Left lobe of liver (tissue), 2 donors: Measurements from ENCODE around the gene MAPK12. TPM values are rescaled to one million over a fixed set of nuclear protein-coding genes. Genes with fewer than 3 reads are reported as not detected.

Experiments
- ATAC-seq: fragments of 200-7000 bp; cut with Tn5 transposase; one replicate; pipeline ENCODE4 v1.9.1; 2020; ENCODE audit warnings: mild to moderate bottlenecking, moderate library complexity
- DNase-seq: peaks from one replicate; pipeline ENCODE4 v3.0.0-alpha.2; 2020; ENCODE audit warnings: low spot score
- total RNA-seq: library from RNA; stranded (reverse); gene quantifications from one replicate; pipeline ENCODE4 v1.2.1, GENCODE V29; 2021
- donor health status: DM: no; HTN: no; CAD: no; lungs with moderate emphysema.
- donor health status: DM: no; HTN: yes; CAD: no.

The MAPK12 gene
- total RNA-seq, 1 donor from 2014 or later, result 5.0 TPM

GRCh38 chr22:50236731-50237409, 24.6 kb downstream of the MAPK12 start:
- DNase-seq (no peak), ATAC-seq (peak; percentile 60)

GRCh38 chr22:50233223-50233622, 28.3 kb downstream of the MAPK12 start:
- no peak for DNase-seq
- no peak for ATAC-seq

- no peak for ATAC-seq
- DNase-seq, result no peak
Observed at GRCh38 chr22:50232481-50233151, 28.9 kb downstream of the MAPK12 start.

- DNase-seq (no peak), ATAC-seq (no peak)
Observed at GRCh38 chr22:50229370-50229769, 32.1 kb downstream of the MAPK12 start.

- ATAC-seq, result no peak
- DNase-seq, result no peak
Observed at GRCh38 chr22:50228366-50228765, 33.1 kb downstream of the MAPK12 start.

- ATAC-seq (no peak), DNase-seq (no peak)
Observed at GRCh38 chr22:50227579-50228215, 33.8 kb downstream of the MAPK12 start.

GRCh38 chr22:50226875-50227165, 34.7 kb downstream of the MAPK12 start:
- no peak for DNase-seq
- ATAC-seq, result no peak

- no peak for ATAC-seq
Observed at GRCh38 chr22:50226063-50226874, 35.2 kb downstream of the MAPK12 start.

GRCh38 chr22:50225200-50225969, 36.1 kb downstream of the MAPK12 start:
- no peak for DNase-seq
- ATAC-seq, result no peak

More at GRCh38 chr22:50226063-50226874, 35.2 kb downstream of the MAPK12 start:
- DNase-seq, result no peak

- DNase-seq (no peak), ATAC-seq (no peak)
Observed at GRCh38 chr22:50224071-50224470, 37.4 kb downstream of the MAPK12 start.

- no peak for ATAC-seq
- DNase-seq, result no peak
Observed at GRCh38 chr22:50222508-50222907, 39.0 kb downstream of the MAPK12 start.

GRCh38 chr22:50221410-50222300, 39.8 kb downstream of the MAPK12 start:
- DNase-seq, result no peak
- no peak for ATAC-seq

- DNase-seq, result no peak
Observed at GRCh38 chr22:50220603-50221409, 40.7 kb downstream of the MAPK12 start.

GRCh38 chr22:50219800-50220602, 41.5 kb downstream of the MAPK12 start:
- ATAC-seq, result peak; percentile 0
- no peak for DNase-seq

More at GRCh38 chr22:50220603-50221409, 40.7 kb downstream of the MAPK12 start:
- ATAC-seq, result no peak

GRCh38 chr22:50218996-50219727, 42.3 kb downstream of the MAPK12 start:
- ATAC-seq (peak; percentile 74), DNase-seq (peak; percentile 99)

GRCh38 chr22:50218153-50218995, 43.1 kb downstream of the MAPK12 start:
- DNase-seq (peak; percentile 73), ATAC-seq (peak; percentile 29)
